GM12878 (cell line): ENCODE data around the gene CA10.

Source experiments
- BHLHE40 ChIP-seq, 2 experiments: fragments of 450-650 bp in 1 of 2; IDR thresholded peaks; 2 replicates each; pipeline ENCODE4 v1.6.1; 2011 to 2017; ENCODE audit warnings: low read depth in 2 of 2, borderline replicate concordance in 1 of 2, improper control_type of control experiment in 1 of 2, low read length in 1 of 2, mild to moderate bottlenecking in 1 of 2
- EP300 ChIP-seq, 2 experiments: fragments of 150-350 bp in 1 of 2; IDR thresholded peaks; 2 replicates each; pipeline ENCODE4 v1.6.1; 2011 to 2012; ENCODE audit warnings: low read depth in 2 of 2, low read length in 2 of 2, borderline replicate concordance in 1 of 2, improper control_type of control experiment in 1 of 2, inconsistent platforms in 1 of 2; ENCODE audit not compliant: control insufficient read depth in 1 of 2
- FOXM1 ChIP-seq: IDR thresholded peaks from 2 replicates; pipeline ENCODE4 v1.6.1; 2012; ENCODE audit warnings: low read depth, mild to moderate bottlenecking, inconsistent platforms, low read length, moderate library complexity
- JUND ChIP-seq: IDR thresholded peaks from 2 replicates; pipeline ENCODE4 v1.6.1; 2012; ENCODE audit warnings: low read depth, mild to moderate bottlenecking, low read length, improper control_type of control experiment, moderate library complexity
- PKNOX1 ChIP-seq: fragments of 450-650 bp; IDR thresholded peaks from 2 replicates; pipeline ENCODE4 v1.6.1; 2016; ENCODE audit warnings: mild to moderate bottlenecking
- POLR2AphosphoS2 ChIP-seq: IDR thresholded peaks from 2 replicates; pipeline ENCODE4 v1.6.1; 2011; ENCODE audit warnings: low read depth, mild to moderate bottlenecking, low read length, improper control_type of control experiment, moderate library complexity
- SPI1 ChIP-seq: IDR thresholded peaks from 2 replicates; pipeline ENCODE4 v1.6.1; 2011; ENCODE audit warnings: low read depth, mild to moderate bottlenecking, low read length, moderate library complexity, borderline replicate concordance; ENCODE audit not compliant: insufficient read depth

GRCh38 chr17:51743477-51743876 lies 415.0 kb downstream of the CA10 start:
- no peak for TF ChIP-seq JUND
- no peak for TF ChIP-seq EP300 (IDR thresholded peaks at IDR 0.05; ENCODE audit: borderline replicate concordance in 1 of 2, control insufficient read depth in 1 of 2, low read depth in 2 of 2, low read length in 2 of 2)
- TF ChIP-seq SPI1: no peak
- TF ChIP-seq PKNOX1: no peak
- no peak for TF ChIP-seq BHLHE40 (IDR thresholded peaks at IDR 0.05; ENCODE audit: borderline replicate concordance in 1 of 2, low read depth in 2 of 2, low read length in 1 of 2)
- TF ChIP-seq FOXM1: no peak
- TF ChIP-seq POLR2AphosphoS2: no peak
